GM19397 (cell line): Measurements from ENCODE around the gene ALCAM.

Experiments used
- ATAC-seq: cut with Tn5 transposase; IDR thresholded peaks from one replicate; pipeline ENCODE4 v1.9.1; 2021; ENCODE audit warnings: mild to moderate bottlenecking, moderate library complexity; ENCODE audit not compliant: unreplicated experiment

The ALCAM gene

GRCh38 chr3:105366326-105367062 lies at the start of gene ALCAM:
ALCAM (plus strand) TSS chr3:105366909.
- peak; percentile 59 for ATAC-seq

GRCh38 chr3:105317841-105318240 lies 48.9 kb upstream of the ALCAM start:
- ATAC-seq, result no peak

GRCh38 chr3:105322570-105323273 lies 44.0 kb upstream of the ALCAM start:
- peak; percentile 90 for ATAC-seq

- ATAC-seq, result no peak
Measured at GRCh38 chr3:105323274-105323599, 43.5 kb upstream of the ALCAM start.

- ATAC-seq, result no peak
Measured at GRCh38 chr3:105324951-105325350, 41.8 kb upstream of the ALCAM start.

- ATAC-seq, result no peak
Measured at GRCh38 chr3:105327662-105328337, 38.9 kb upstream of the ALCAM start.

GRCh38 chr3:105328338-105328730 lies 38.4 kb upstream of the ALCAM start:
- no peak for ATAC-seq

GRCh38 chr3:105332961-105333360 lies 33.7 kb upstream of the ALCAM start:
- no peak for ATAC-seq

- no peak for ATAC-seq
Measured at GRCh38 chr3:105334138-105334882, 32.4 kb upstream of the ALCAM start.

- ATAC-seq, result no peak
Measured at GRCh38 chr3:105339946-105340345, 26.8 kb upstream of the ALCAM start.

GRCh38 chr3:105343991-105344390 lies 22.7 kb upstream of the ALCAM start:
- ATAC-seq, result no peak

- ATAC-seq, result no peak
Measured at GRCh38 chr3:105345156-105345555, 21.6 kb upstream of the ALCAM start.

GRCh38 chr3:105347625-105348302 lies 18.9 kb upstream of the ALCAM start:
- peak; percentile 89 for ATAC-seq

- ATAC-seq, result no peak
Measured at GRCh38 chr3:105348307-105348706, 18.4 kb upstream of the ALCAM start.

- no peak for ATAC-seq
Measured at GRCh38 chr3:105349684-105350387, 16.9 kb upstream of the ALCAM start.

- no peak for ATAC-seq
Measured at GRCh38 chr3:105351821-105352220, 14.9 kb upstream of the ALCAM start.

GRCh38 chr3:105352976-105353375 lies 13.7 kb upstream of the ALCAM start:
- no peak for ATAC-seq

GRCh38 chr3:105353485-105354161 lies 13.1 kb upstream of the ALCAM start:
- ATAC-seq, result peak; percentile 55

GRCh38 chr3:105354429-105354828 lies 12.3 kb upstream of the ALCAM start:
- no peak for ATAC-seq
